Peyer's patch (tissue), 4 donors: ENCODE data around the gene GPR160.

Experiments used
- CTCF ChIP-seq, 6 experiments: fragments of 450-650 bp in 4 of 6; fragments of 200-600 bp in 2 of 6; sonication (generic) in 1 of 6; IDR thresholded peaks; one replicate each; pipeline ENCODE4 v1.5.1; 2017 to 2019; ENCODE audit warnings: antibody characterized with exemption in 6 of 6, mild to moderate bottlenecking in 3 of 6, moderate library complexity in 1 of 6
- POLR2A ChIP-seq, 2 donors: fragments of 450-650 bp; IDR thresholded peaks; one replicate each; pipeline ENCODE4 v1.5.1; 2017; ENCODE audit warnings: antibody characterized with exemption in 2 of 2, mild to moderate bottlenecking in 2 of 2, moderate library complexity in 2 of 2

GRCh38 chr3:170107941-170108340 is 70.1 kb downstream of the GPR160 start:
- TF ChIP-seq CTCF (IDR thresholded peaks at IDR 0.05), result no peak
- no peak for TF ChIP-seq POLR2A (IDR thresholded peaks at IDR 0.05)
